GM19438 (cell line): ENCODE measurements around the gene UQCRQ.
"Not testable (repeated sequence)": the region's sequence is repeated elsewhere in the genome, so short reads cannot be mapped to it uniquely, and the experiment has no call there.

ENCODE experiments used
- ATAC-seq: cut with Tn5 transposase; IDR thresholded peaks from one replicate; pipeline ENCODE4 v1.9.1; 2021; ENCODE audit warnings: low read depth; ENCODE audit not compliant: unreplicated experiment

The UQCRQ gene

GRCh38 chr5:132831095-132831860 is 35.2 kb upstream of the UQCRQ start:
- no peak for ATAC-seq

GRCh38 chr5:132832612-132833011 is 33.8 kb upstream of the UQCRQ start:
- ATAC-seq = no peak

- ATAC-seq = no peak
These were observed 32.4 kb upstream of the UQCRQ start for GRCh38 chr5:132834057-132834456.

- ATAC-seq = no peak
These were observed 29.6 kb upstream of the UQCRQ start for GRCh38 chr5:132836852-132837251.

GRCh38 chr5:132837868-132838267 is 28.6 kb upstream of the UQCRQ start:
- ATAC-seq = no peak

GRCh38 chr5:132838516-132839282 is 27.7 kb upstream of the UQCRQ start:
- ATAC-seq = no peak

- ATAC-seq = no peak
These were observed 26.8 kb upstream of the UQCRQ start for GRCh38 chr5:132839426-132840301.

- no peak for ATAC-seq
These were observed 26.1 kb upstream of the UQCRQ start for GRCh38 chr5:132840313-132840712.

- no peak for ATAC-seq
These were observed 25.5 kb upstream of the UQCRQ start for GRCh38 chr5:132840896-132841295.

GRCh38 chr5:132841305-132841704 is 25.1 kb upstream of the UQCRQ start:
- no peak for ATAC-seq

GRCh38 chr5:132848270-132848669 is 18.2 kb upstream of the UQCRQ start:
- no peak for ATAC-seq

- no peak for ATAC-seq
These were observed 17.1 kb upstream of the UQCRQ start for GRCh38 chr5:132849347-132849746.

- no peak for ATAC-seq
These were observed 16.4 kb upstream of the UQCRQ start for GRCh38 chr5:132850066-132850465.

- no peak for ATAC-seq
These were observed 13.1 kb upstream of the UQCRQ start for GRCh38 chr5:132853323-132853722.

- ATAC-seq = no peak
These were observed 12.7 kb upstream of the UQCRQ start for GRCh38 chr5:132853790-132854189.

- ATAC-seq = no peak
These were observed 12.1 kb upstream of the UQCRQ start for GRCh38 chr5:132854301-132854700.

- not testable (repeated sequence) for ATAC-seq
These were observed 11.4 kb upstream of the UQCRQ start for GRCh38 chr5:132854992-132855391.

- ATAC-seq = no peak
These were observed 10.4 kb upstream of the UQCRQ start for GRCh38 chr5:132856011-132856410.

- no peak for ATAC-seq
These were observed 6.5 kb upstream of the UQCRQ start for GRCh38 chr5:132859889-132860437.

- no peak for ATAC-seq
These were observed 5.7 kb upstream of the UQCRQ start for GRCh38 chr5:132860742-132861141.
